Measurements from ENCODE around the gene SCYGR3. TPM values are rescaled to one million over a fixed set of nuclear protein-coding genes. Genes with fewer than 3 reads are reported as not detected.

The SCYGR3 gene
- total and polyA plus RNA-seq, 2 of the 13 experiments (the other 11 are each of a cell fraction or from before 2014, with no cell fraction given): not detected

- no peak for TF ChIP-seq REL (CRISPR knock-in tag; conservative IDR thresholded peaks at IDR 0.05)
- no peak for TF ChIP-seq NKX3-1 (CRISPR knock-in tag; IDR thresholded peaks at IDR 0.05)
- TF ChIP-seq ZNF326 (CRISPR knock-in tag; IDR thresholded peaks at IDR 0.05; ENCODE audit: borderline replicate concordance): no peak
These were observed 19.6 kb upstream of the SCYGR3 start (continued) for GRCh38 chr2:227634201-227634600.

DNA sequence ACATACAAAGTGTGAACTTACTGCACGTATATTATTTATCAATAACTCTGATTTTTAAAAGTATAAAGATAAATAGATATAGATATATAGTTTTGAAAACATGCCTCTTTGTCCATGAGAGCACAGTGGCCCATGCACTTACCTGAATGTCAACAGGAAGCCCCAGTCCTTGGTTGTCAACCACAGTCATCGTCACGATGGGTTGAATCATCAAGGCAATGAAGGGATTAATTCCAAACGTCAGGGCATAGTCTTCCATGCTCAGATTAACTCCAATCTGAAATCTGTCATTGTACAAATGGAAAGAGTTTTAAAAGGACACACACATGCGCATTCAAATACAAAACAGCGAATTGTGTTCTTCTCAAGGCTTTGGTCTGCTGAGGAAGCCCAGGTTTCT lies 18.2 kb upstream of the SCYGR3 start:
- H3K27ac ChIP-seq (ENCODE audit: extremely low read length, insufficient read depth, low read length): no peak overlapping the region
- H3K9ac ChIP-seq (ENCODE audit: insufficient read depth, low read depth, low read length): no peak overlapping the region
- BruUV-seq (replicated peaks): no TSS peak
- WGBS (ENCODE audit: low lambda C conversion rate): 53% methylated on average over 6 of the region's 6 CpGs
- H3K9me3 ChIP-seq (ENCODE audit: low read length): no peaks in the 10 kb centered on the region
- H3K4me1 ChIP-seq (ENCODE audit: insufficient read depth, low read length): no peaks in the 10 kb centered on the region
- POLR2A ChIA-PET: no interaction called here
- no peaks in the 10 kb centered on the region for H3K79me2 ChIP-seq (ENCODE audit: insufficient read depth, low read length)
- no peaks in the 10 kb centered on the region for H4K20me1 ChIP-seq (ENCODE audit: insufficient read depth, low read length)
- FAIRE-seq: no peak
- intact Hi-C loops (cut with micrococcal nuclease; ENCODE audit: unreplicated experiment): no loop called here
- no peak overlapping the region for H3K4me3 ChIP-seq (replicated peaks in 1 of 3; ENCODE audit: insufficient read depth in 1 of 3, low read depth in 2 of 3, low read length in 3 of 3)
- CTCF ChIA-PET (ENCODE audit: low intra/inter-chr PET ratio, low total read pairs): no interaction called here
- in situ Hi-C loops (cut with HindIII; ENCODE audit: extremely low pct_ligation_motif_present, low pct_unique_long_range_greater_than_20kb): no loop called here
- H2AFZ ChIP-seq (ENCODE audit: low read length): no peak overlapping the region
- H3K36me3 ChIP-seq (replicated peaks in 1 of 2; ENCODE audit: control insufficient read depth in 1 of 2, insufficient read depth in 2 of 2, low read length in 2 of 2): no peaks in the 10 kb centered on the region
- peaks cover 0 to 11% of the 10 kb centered on the region in 2 experiments; a peak in 2 of 5 replicates for H3K27me3 ChIP-seq (ENCODE audit: control insufficient read depth in 1 of 2, insufficient read depth in 2 of 2, low read length in 2 of 2)
- no peak overlapping the region for H3K4me2 ChIP-seq (ENCODE audit: low read depth, low read length)
- no peak for TF ChIP-seq MAFG (CRISPR knock-in tag; IDR thresholded peaks at IDR 0.05)
- no peak for TF ChIP-seq ZNF263 (CRISPR knock-in tag; IDR thresholded peaks at IDR 0.05)
- no peak for TF ChIP-seq SNAPC5 (CRISPR knock-in tag; IDR thresholded peaks at IDR 0.05; ENCODE audit: borderline replicate concordance)
- TF ChIP-seq ZNF770 (CRISPR knock-in tag; IDR thresholded peaks at IDR 0.05): no peak
- TF ChIP-seq CHCHD3 (CRISPR knock-in tag; IDR thresholded peaks at IDR 0.05): no peak
- no peak for TF ChIP-seq ARNT2 (CRISPR knock-in tag; IDR thresholded peaks at IDR 0.05; ENCODE audit: low read depth)
- TF ChIP-seq PRDM4 (CRISPR knock-in tag; IDR thresholded peaks at IDR 0.05; ENCODE audit: borderline replicate concordance): no peak
- no peak for ATAC-seq
- no peak for DNase-seq (ENCODE audit: low spot score)
